Astrocyte of the spinal cord (primary cell): Measurements from ENCODE around the gene SLC6A13.
A peak's percentile ranks its signal among the peaks of the same experiment; 100 is the strongest.

Experiments
- DNase-seq: peaks from one replicate; pipeline ENCODE4 v3.0.0; 2011; ENCODE audit warnings: low read depth, low spot score
- H3K4me3 ChIP-seq: 2 replicates; pipeline ENCODE4 v1.5.1; 2011; ENCODE audit warnings: low read depth, mild to moderate bottlenecking, low read length, moderate library complexity
- in situ Hi-C: cut with HindIII; loops from 2 replicates; pipeline ENCODE4 v1.10.0; 2017; ENCODE audit warnings: low sequenced_read_pairs
- TF ChIP-seq, protein P1 (sequence below): IDR thresholded peaks from 2 replicates; pipeline ENCODE4 v1.5.1; 2012; ENCODE audit warnings: low read depth, mild to moderate bottlenecking, low read length, inconsistent platforms

Gene SLC6A13

DNA sequence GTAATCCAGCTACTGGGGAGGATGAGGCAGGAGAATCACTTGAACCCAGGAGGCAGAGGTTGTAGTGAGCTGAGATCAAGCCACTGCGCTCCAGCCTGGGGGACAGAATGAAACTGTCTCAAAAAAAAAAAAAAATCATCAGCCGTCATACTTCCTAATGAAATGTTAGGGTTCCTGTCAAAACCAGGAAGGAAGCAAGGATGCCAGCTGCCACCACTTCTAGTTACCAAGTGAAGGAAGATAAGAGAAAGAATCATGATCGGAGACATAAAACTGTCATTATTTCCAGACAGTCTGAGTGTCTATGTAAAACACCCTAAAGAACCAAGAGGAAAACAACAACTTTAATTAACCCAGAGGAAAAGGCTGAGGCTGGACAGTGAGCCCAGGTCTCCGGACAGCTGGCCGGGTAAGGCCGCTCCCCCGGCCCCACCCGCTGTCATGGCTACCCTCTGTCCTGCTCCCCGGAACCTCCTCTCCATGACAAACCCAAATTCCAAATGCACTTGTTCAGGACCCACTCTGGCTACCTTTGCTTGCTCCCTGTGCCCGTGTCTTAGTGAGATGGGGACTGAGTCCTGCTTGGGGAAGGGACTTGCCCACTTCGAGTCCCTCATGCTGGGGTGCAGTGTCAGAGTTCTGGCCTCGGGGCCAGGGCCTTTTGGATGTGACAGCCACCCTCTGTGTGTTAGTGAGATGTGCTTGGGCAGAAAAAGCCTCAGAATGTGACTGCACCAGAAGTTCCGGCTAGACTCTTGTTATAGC is 77.6 kb downstream of the SLC6A13 start:
- DNase-seq, result no peak
- TF ChIP-seq, protein P1, sequence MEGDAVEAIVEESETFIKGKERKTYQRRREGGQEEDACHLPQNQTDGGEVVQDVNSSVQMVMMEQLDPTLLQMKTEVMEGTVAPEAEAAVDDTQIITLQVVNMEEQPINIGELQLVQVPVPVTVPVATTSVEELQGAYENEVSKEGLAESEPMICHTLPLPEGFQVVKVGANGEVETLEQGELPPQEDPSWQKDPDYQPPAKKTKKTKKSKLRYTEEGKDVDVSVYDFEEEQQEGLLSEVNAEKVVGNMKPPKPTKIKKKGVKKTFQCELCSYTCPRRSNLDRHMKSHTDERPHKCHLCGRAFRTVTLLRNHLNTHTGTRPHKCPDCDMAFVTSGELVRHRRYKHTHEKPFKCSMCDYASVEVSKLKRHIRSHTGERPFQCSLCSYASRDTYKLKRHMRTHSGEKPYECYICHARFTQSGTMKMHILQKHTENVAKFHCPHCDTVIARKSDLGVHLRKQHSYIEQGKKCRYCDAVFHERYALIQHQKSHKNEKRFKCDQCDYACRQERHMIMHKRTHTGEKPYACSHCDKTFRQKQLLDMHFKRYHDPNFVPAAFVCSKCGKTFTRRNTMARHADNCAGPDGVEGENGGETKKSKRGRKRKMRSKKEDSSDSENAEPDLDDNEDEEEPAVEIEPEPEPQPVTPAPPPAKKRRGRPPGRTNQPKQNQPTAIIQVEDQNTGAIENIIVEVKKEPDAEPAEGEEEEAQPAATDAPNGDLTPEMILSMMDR, result no peak
- in situ Hi-C loops, result no loop called here
- H3K4me3 ChIP-seq, result no peak overlapping the region

DNA sequence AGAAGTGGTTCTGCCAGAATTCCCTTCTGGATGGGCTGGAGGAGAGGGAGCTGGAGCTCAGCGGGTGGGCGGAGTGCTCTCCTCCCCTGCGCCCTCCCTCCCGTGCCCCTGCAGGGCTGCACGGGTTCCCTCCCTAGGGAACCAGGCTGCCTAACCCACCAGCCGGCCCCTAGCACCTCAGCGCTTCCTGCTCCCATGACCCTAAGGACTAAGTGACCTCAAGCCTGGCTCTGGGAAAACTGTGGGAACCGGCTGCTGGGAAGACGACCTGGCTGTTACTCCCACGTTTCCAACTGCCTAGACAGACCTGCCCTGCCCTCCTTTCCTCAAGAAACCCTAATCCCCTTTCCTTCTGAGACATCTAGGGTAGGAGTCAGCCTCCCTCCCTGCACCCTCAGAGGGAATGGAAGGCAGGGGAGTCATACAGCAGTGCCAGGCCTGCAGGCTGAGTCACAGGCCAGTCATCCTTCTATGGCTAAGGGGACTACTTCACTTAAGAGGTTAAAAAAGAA is 80.2 kb downstream of the SLC6A13 start:
- H3K4me3 ChIP-seq, result no peak overlapping the region
- peak; percentile 71 for DNase-seq
- in situ Hi-C loops, result no loop called here
- TF ChIP-seq, protein P1, result no peak

DNA sequence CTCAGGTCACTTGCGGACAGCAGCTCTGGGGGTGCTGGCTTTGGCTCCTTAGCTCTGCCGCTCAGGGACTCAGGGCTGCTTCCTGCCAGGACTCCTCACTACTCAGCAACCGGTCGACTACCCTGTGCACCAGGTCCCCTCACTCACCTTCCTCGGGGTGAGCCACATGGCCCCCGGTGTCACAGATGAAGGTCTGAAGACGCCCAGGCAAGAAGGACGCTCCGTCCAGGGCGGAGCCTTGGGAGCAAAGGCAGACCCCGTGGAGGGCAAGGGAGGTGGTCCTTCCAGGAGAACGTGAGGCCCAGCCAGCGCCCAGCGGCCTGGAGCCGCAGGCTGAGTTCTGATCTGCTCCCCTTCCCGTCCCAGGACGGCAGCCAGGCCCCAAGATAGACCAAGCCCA is 80.7 kb downstream of the SLC6A13 start:
- TF ChIP-seq, protein P1, result no peak
- no peak for DNase-seq
- H3K4me3 ChIP-seq, result no peak overlapping the region
- in situ Hi-C loops, result no loop called here

DNA sequence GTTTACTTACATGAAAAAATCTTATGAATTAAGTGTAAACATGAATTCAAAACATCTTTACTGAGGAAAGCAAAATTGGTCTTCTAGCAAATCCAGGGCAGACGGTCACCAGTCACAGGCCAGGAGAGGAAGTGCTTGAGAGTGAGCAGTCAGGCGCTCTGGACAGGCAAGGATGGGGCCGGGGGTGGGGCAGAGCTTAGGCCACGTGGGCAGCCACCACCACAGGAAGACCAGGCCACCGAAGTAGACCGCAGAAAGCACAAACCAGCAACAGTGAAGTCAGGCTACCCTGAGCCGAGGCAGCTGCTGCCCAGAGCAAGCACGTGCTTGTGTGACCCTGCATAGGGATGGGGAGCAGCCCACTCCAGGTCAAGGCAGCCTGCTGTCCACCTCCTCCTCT is 82.2 kb downstream of the SLC6A13 start:
- H3K4me3 ChIP-seq, result no peak overlapping the region
- in situ Hi-C loops, result no loop called here
- peak; percentile 39 for DNase-seq
- TF ChIP-seq, protein P1, result no peak

DNA sequence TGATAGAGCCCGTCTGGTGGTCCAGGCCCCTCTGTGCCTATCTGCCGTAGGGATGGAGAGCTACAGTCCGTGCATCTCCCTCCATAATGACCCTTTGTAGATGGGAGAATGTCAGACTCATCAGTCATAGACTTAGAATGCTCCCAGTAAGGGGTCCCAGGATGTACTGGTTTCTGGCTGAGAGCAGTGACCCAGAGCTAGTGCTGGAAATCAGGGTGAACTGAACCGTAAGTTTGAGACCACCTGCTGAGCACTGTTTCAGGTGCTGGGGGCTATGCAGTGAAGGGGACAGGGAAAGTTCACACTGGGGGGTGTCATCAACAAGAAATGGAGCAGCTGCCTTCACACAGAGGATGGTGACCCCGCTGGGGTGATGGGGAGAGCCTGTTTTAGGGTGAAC is 82.8 kb downstream of the SLC6A13 start:
- in situ Hi-C loops, result no loop called here
- TF ChIP-seq, protein P1, result no peak
- no peak for DNase-seq
- no peak overlapping the region for H3K4me3 ChIP-seq

DNA sequence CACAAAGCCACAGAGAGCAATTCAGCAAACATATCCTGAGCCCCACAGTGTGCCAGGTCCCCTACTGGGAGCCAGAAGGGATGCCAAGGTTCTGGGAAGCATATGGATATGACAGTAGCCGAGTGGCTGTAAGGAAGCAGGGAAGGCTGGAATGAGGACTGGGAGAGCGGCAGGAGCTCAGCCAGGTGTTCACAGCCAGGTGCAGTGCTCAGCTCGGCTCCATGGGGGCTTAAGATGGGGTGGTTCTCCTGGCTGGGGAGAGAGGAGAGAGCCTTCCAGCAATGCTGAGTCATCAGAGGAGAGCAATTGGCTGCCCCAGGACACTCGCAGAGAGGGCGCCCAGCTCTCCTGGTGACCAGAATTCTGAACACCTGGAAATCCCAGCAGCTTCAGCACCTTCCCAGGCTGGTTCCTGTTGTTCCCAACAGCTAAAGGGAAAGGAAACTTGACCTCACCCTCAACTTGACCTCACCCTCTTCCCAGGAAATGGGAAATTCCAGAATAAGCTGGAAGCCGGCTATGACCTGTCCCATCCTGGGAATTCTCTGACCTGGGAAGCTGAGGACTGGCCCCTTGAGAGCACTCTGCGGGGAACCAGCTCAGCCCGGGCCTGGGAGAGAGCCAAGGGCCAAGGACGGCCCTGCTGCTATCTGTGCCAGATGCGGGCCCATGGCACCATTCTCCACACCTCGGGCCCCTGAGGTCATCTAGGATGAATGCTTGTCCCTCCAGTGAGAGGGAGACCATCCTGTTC is 83.3 kb downstream of the SLC6A13 start:
- in situ Hi-C loops, result no loop called here
- TF ChIP-seq, protein P1, result no peak
- no peak for DNase-seq
- H3K4me3 ChIP-seq, result no peak overlapping the region
